OCI-LY7 (cell line): ENCODE measurements around the gene FAM13B. TPM values are rescaled to one million over a fixed set of nuclear protein-coding genes. Genes with fewer than 3 reads are reported as not detected.
A peak's percentile ranks its signal among the peaks of the same experiment; 100 is the strongest.

Experiments used
- BruUV-seq: library from RNA; stranded (reverse); fragments of 400-500 nt; replicated peaks from 2 replicates; lab custom pipeline; 2021; lab: Mats Ljungman, UMichigan
- CTCF ChIA-PET: fragments of 300-600 bp; sonication (Branson Sonifier 250); formaldehyde crosslinking; loops from one replicate; lab custom pipeline; 2022; ENCODE audit warnings: antibody characterized with exemption; ENCODE audit not compliant: unreplicated experiment; lab: Charles Lee
- POLR2A ChIA-PET: fragments of 300-600 bp; sonication (Branson Sonifier 250); formaldehyde crosslinking; loops from one replicate; lab custom pipeline; 2022; ENCODE audit warnings: antibody characterized with exemption; lab: Charles Lee
- DNase-seq: peaks from one replicate; pipeline ENCODE4 v3.0.0-alpha.2; 2015; ENCODE audit warnings: low spot score
- H2AFZ ChIP-seq: fragments of 200-600 bp; sonication (generic), shearing (Covaris generic); 2 replicates; pipeline ENCODE4 v1.6.1; 2014; ENCODE audit warnings: mild to moderate bottlenecking, antibody characterized with exemption, low read length, moderate library complexity
- H3K27ac ChIP-seq: fragments of 200-600 bp; sonication (generic); 2 replicates; pipeline ENCODE4 v1.5.1; 2014; ENCODE audit warnings: mixed run types, low read depth, mild to moderate bottlenecking, moderate library complexity, low read length, inconsistent platforms; ENCODE audit not compliant: poor library complexity, severe bottlenecking
- H3K36me3 ChIP-seq: fragments of 200-600 bp; sonication (generic); 2 replicates; pipeline ENCODE4 v1.6.1; 2014; ENCODE audit warnings: mild to moderate bottlenecking, antibody characterized with exemption, low read length, moderate library complexity, mixed read lengths; ENCODE audit not compliant: insufficient read depth
- H3K4me1 ChIP-seq: fragments of 200-600 bp; sonication (generic); 2 replicates; pipeline ENCODE4 v1.5.1; 2014; ENCODE audit warnings: mild to moderate bottlenecking, low read length; ENCODE audit not compliant: insufficient read depth, poor library complexity, severe bottlenecking
- H3K4me2 ChIP-seq: fragments of 200-600 bp; sonication (generic); 2 replicates; pipeline ENCODE4 v1.6.1; 2014; ENCODE audit warnings: mild to moderate bottlenecking, low read length
- H3K4me3 ChIP-seq: fragments of 200-600 bp; sonication (generic); 2 replicates; pipeline ENCODE4 v1.5.1; 2014; ENCODE audit warnings: mild to moderate bottlenecking, low read depth, low read length; ENCODE audit not compliant: poor library complexity, severe bottlenecking
- H3K79me2 ChIP-seq: fragments of 200-600 bp; sonication (generic); 2 replicates; pipeline ENCODE4 v1.6.1; 2016; ENCODE audit warnings: low read depth, mild to moderate bottlenecking, low read length, moderate library complexity, mixed read lengths; ENCODE audit not compliant: insufficient read depth
- H3K9me2 ChIP-seq: fragments of 200-600 bp; sonication (generic); 2 replicates; pipeline ENCODE4 v1.6.1; 2016; ENCODE audit warnings: mild to moderate bottlenecking, low read length, mixed read lengths; ENCODE audit not compliant: insufficient read depth
- H3K9me3 ChIP-seq: fragments of 200-600 bp; sonication (generic); 2 replicates; pipeline ENCODE4 v1.6.1; 2014; ENCODE audit warnings: mild to moderate bottlenecking, mixed run types, low read length, mixed read lengths
- H4K20me1 ChIP-seq: fragments of 200-600 bp; sonication (generic); 2 replicates; pipeline ENCODE4 v1.6.1; 2014; ENCODE audit warnings: mild to moderate bottlenecking, antibody characterized with exemption, low read length, moderate library complexity, mixed read lengths; ENCODE audit not compliant: insufficient read depth
- CTCF ChIP-seq: fragments of 200-600 bp; sonication (generic); conservative IDR thresholded peaks from 2 replicates; pipeline ENCODE4 v1.5.1; 2014; ENCODE audit warnings: mild to moderate bottlenecking, antibody characterized with exemption, low read length, moderate library complexity, mixed read lengths
- EZH2phosphoT487 ChIP-seq: fragments of 200-600 bp; sonication (generic); IDR thresholded peaks from 2 replicates; pipeline ENCODE4 v1.6.1; 2018; ENCODE audit warnings: low read depth, borderline replicate concordance, mild to moderate bottlenecking, mixed run types, antibody characterized with exemption, low read length, moderate library complexity, mixed read lengths
- intact Hi-C: fragments of 100-400 bp; cut with micrococcal nuclease; formaldehyde crosslinking; loops from one replicate; pipeline ENCODE4 v1.10.0; 2022; ENCODE audit not compliant: unreplicated experiment
- total RNA-seq, 2 experiments: library from RNA; depleted of rRNA in 1 of 2; stranded (reverse); fragments of >200 nt in 1 of 2; shearing (Covaris generic) in 1 of 2; gene quantifications; 2 replicates each; pipeline ENCODE4 v1.2.3, GENCODE V29; 2014 to 2022

Gene FAM13B
- total RNA-seq, 2 experiments from 2014 or later = 21.5 to 35.7 TPM

- TF ChIP-seq EZH2phosphoT487 = no peak
- TF ChIP-seq CTCF = no peak
- ChIA-PET POLR2A (interaction anchor here (0.6 to 1.2 kb wide), 4 partner anchors 11 to 211 kb away, joined by 3 to 5 read pairs (median 4); no protein-coding TSS in a partner anchor), CTCF (no interaction called here)
- H4K20me1 ChIP-seq = no peaks in the 10 kb centered on the region
- H3K4me2 ChIP-seq = no peak overlapping the region
- H3K4me3 ChIP-seq = no peak overlapping the region
- H2AFZ ChIP-seq = no peak overlapping the region
- intact Hi-C loops = loop anchor here (10.0 kb wide), 1 partner anchor 536 kb away; the partner anchor contains the start of gene HSPA9
- no peaks in the 10 kb centered on the region for H3K9me3 ChIP-seq
- peaks cover 27% of the 10 kb centered on the region for H3K4me1 ChIP-seq
- no peak for DNase-seq
- no TSS peak for BruUV-seq
- H3K36me3 ChIP-seq = no peaks in the 10 kb centered on the region
- H3K79me2 ChIP-seq = no peaks in the 10 kb centered on the region
- no peak overlapping the region for H3K27ac ChIP-seq
- no peaks in the 10 kb centered on the region for H3K9me2 ChIP-seq
These were observed 5.9 kb upstream of the FAM13B start for GRCh38 chr5:138038826-138039225.

- H3K4me3 ChIP-seq = no peak overlapping the region
- no peaks in the 10 kb centered on the region for H3K9me3 ChIP-seq
- H3K27ac ChIP-seq = no peak overlapping the region
These were observed 5.2 kb upstream of the FAM13B start for GRCh38 chr5:138037907-138038633.

More at GRCh38 chr5:138037907-138038633, 5.2 kb upstream of the FAM13B start:
- Histone ChIP-seq H3K9me2 (no peaks in the 10 kb centered on the region), H3K4me1 (peaks cover 29% of the 10 kb centered on the region), H3K36me3 (no peaks in the 10 kb centered on the region), H2AFZ (peak overlapping the region; percentile 74; the same call in 1 of the 2 replicates), H3K79me2 (no peaks in the 10 kb centered on the region), H3K4me2 (peak overlapping the region; percentile 14; the same call in 1 of the 2 replicates), H4K20me1 (no peaks in the 10 kb centered on the region)
- DNase-seq = no peak
- TF ChIP-seq CTCF = no peak
- intact Hi-C loops = loop anchor here (10.0 kb wide), 1 partner anchor 537 kb away; the partner anchor contains the start of gene HSPA9
- BruUV-seq = no TSS peak
- ChIA-PET CTCF (interaction anchor here (0.6 kb wide), 1 partner anchor 30 kb away, joined by 3 read pairs; no protein-coding TSS in a partner anchor), POLR2A (interaction anchor here (1.2 kb wide), 1 partner anchor 12 kb away, joined by 5 read pairs; no protein-coding TSS in a partner anchor)
